Esophagus (tissue), 2 donors: ENCODE results near the gene RIT2. TPM values are rescaled to one million over a fixed set of nuclear protein-coding genes. Genes with fewer than 3 reads are reported as not detected.

Source experiments
- H3K27ac ChIP-seq, 2 donors: one replicate each; pipeline ENCODE4 v1.5.1; 2013; ENCODE audit warnings: low read depth in 2 of 2, mild to moderate bottlenecking in 2 of 2, inconsistent platforms in 1 of 2, low read length in 1 of 2, moderate library complexity in 1 of 2
- H3K27me3 ChIP-seq, 2 donors: one replicate each; pipeline ENCODE4 v1.6.1; 2013; ENCODE audit warnings: low read length in 2 of 2, control low read depth in 1 of 2, mild to moderate bottlenecking in 1 of 2; ENCODE audit not compliant: insufficient read depth in 2 of 2, control insufficient read depth in 1 of 2
- H3K36me3 ChIP-seq, 2 donors: one replicate each; pipeline ENCODE4 v1.6.1; 2013; ENCODE audit warnings: low read length in 1 of 2; ENCODE audit not compliant: control insufficient read depth in 2 of 2, insufficient read depth in 2 of 2
- H3K4me1 ChIP-seq, 2 donors: one replicate each; pipeline ENCODE4 v1.6.1; 2013; ENCODE audit warnings: low read length in 1 of 2; ENCODE audit not compliant: control insufficient read depth in 2 of 2, insufficient read depth in 2 of 2
- H3K4me3 ChIP-seq, 2 donors: one replicate each; pipeline ENCODE4 v1.5.1; 2013; ENCODE audit warnings: low read length in 2 of 2, mild to moderate bottlenecking in 2 of 2, low read depth in 1 of 2, moderate library complexity in 1 of 2
- H3K9me3 ChIP-seq, 2 donors: one replicate each; pipeline ENCODE4 v1.6.1; 2013; ENCODE audit warnings: mild to moderate bottlenecking in 2 of 2, low read depth in 1 of 2, low read length in 1 of 2, moderate library complexity in 1 of 2; ENCODE audit not compliant: control insufficient read depth in 2 of 2, insufficient read depth in 1 of 2
- WGBS, 2 donors: extraction: QIAGEN DNeasy Blood & Tissue Kit; methylation state at CpG; one replicate each; pipeline ENCODE4 v1.1.7; 2013; 5-methylcytosine and 5-hydroxymethylcytosine counted together
- polyA plus RNA-seq, 2 donors: library from polyadenylated mRNA; stranded (reverse); fragments of 200-250 nt; gene quantifications; one replicate each; pipeline ENCODE4 v1.2.3, GENCODE V29; 2013
- donor health status: healthy with polysubstance abuse.
- donor health status: Bipolar disorder and iron deficiency.

RIT2 gene
- polyA plus RNA-seq, 2 donors, result not detected

- 77 to 82% methylated on average over 21 of the region's 21 CpGs for WGBS, 2 donors
- H3K4me1 ChIP-seq, result no peaks in the 10 kb centered on the region
These were observed 23.9 kb upstream of the RIT2 start for GRCh38 chr18:43139288-43139946.

GRCh38 chr18:43134876-43135275 is 19.4 kb upstream of the RIT2 start:
- Histone ChIP-seq H3K27ac (no peak overlapping the region), H3K4me1 (no peaks in the 10 kb centered on the region), H3K27me3 (no peaks in the 10 kb centered on the region), H3K4me3 (no peak overlapping the region), H3K9me3 (peaks cover 0 to 2% of the 10 kb centered on the region in 2 donors), H3K36me3 (no peaks in the 10 kb centered on the region)
- 51 to 60% methylated on average over 1 of the region's 1 CpG for WGBS, 2 donors

More at GRCh38 chr18:43139288-43139946, 23.9 kb upstream of the RIT2 start:
- no peak overlapping the region for H3K27ac ChIP-seq
- no peaks in the 10 kb centered on the region for H3K27me3 ChIP-seq
- no peak overlapping the region for H3K4me3 ChIP-seq
- H3K9me3 ChIP-seq, result peaks cover 0 to 2% of the 10 kb centered on the region in 2 donors
- no peaks in the 10 kb centered on the region for H3K36me3 ChIP-seq

- no peak overlapping the region for H3K4me3 ChIP-seq
- H3K4me1 ChIP-seq, result no peaks in the 10 kb centered on the region
- H3K9me3 ChIP-seq, result no peaks in the 10 kb centered on the region
- H3K36me3 ChIP-seq, result no peaks in the 10 kb centered on the region
- no peaks in the 10 kb centered on the region for H3K27me3 ChIP-seq
- no peak overlapping the region for H3K27ac ChIP-seq
- WGBS, 2 donors, result 55 to 57% methylated on average over 5 of the region's 5 CpGs
These were observed 15.3 kb upstream of the RIT2 start for GRCh38 chr18:43130716-43131260.

GRCh38 chr18:43129946-43130524 is 14.6 kb upstream of the RIT2 start:
- Histone ChIP-seq H3K27me3 (no peaks in the 10 kb centered on the region), H3K27ac (no peak overlapping the region), H3K36me3 (no peaks in the 10 kb centered on the region), H3K9me3 (no peaks in the 10 kb centered on the region), H3K4me3 (no peak overlapping the region), H3K4me1 (no peaks in the 10 kb centered on the region)
- 60 to 65% methylated on average over 5 of the region's 5 CpGs for WGBS, 2 donors

GRCh38 chr18:43125471-43125870 is 10.0 kb upstream of the RIT2 start:
- Histone ChIP-seq H3K27me3 (no peaks in the 10 kb centered on the region), H3K4me1 (no peaks in the 10 kb centered on the region), H3K36me3 (no peaks in the 10 kb centered on the region), H3K4me3 (no peak overlapping the region), H3K27ac (no peak overlapping the region), H3K9me3 (no peaks in the 10 kb centered on the region)
- 77 to 81% methylated on average over 3 of the region's 3 CpGs for WGBS, 2 donors

- no peaks in the 10 kb centered on the region for H3K36me3 ChIP-seq
- H3K4me1 ChIP-seq, result no peaks in the 10 kb centered on the region
- no peaks in the 10 kb centered on the region for H3K27me3 ChIP-seq
- H3K27ac ChIP-seq, result no peak overlapping the region
- no peak overlapping the region for H3K4me3 ChIP-seq
- no peaks in the 10 kb centered on the region for H3K9me3 ChIP-seq
These were observed 7.5 kb upstream of the RIT2 start for GRCh38 chr18:43122955-43123354.

GRCh38 chr18:43116699-43117294 is 1.3 kb upstream of the RIT2 start:
- Histone ChIP-seq H3K36me3 (no peaks in the 10 kb centered on the region), H3K27ac (no peak overlapping the region), H3K4me3 (no peak overlapping the region), H3K9me3 (no peaks in the 10 kb centered on the region), H3K4me1 (no peaks in the 10 kb centered on the region), H3K27me3 (no peaks in the 10 kb centered on the region)
- 50 to 57% methylated on average over 2 of the region's 2 CpGs for WGBS, 2 donors

- WGBS, 2 donors, result 63 to 75% methylated on average over 2 of the region's 2 CpGs
These were observed 2.1 kb downstream of the RIT2 start for GRCh38 chr18:43113220-43113895.

GRCh38 chr18:43108882-43109281 is 6.6 kb downstream of the RIT2 start:
- Histone ChIP-seq H3K27ac (no peak overlapping the region), H3K9me3 (peaks cover 0 to 2% of the 10 kb centered on the region in 2 donors), H3K27me3 (no peaks in the 10 kb centered on the region), H3K4me3 (no peak overlapping the region), H3K36me3 (no peaks in the 10 kb centered on the region), H3K4me1 (no peaks in the 10 kb centered on the region)
- WGBS, 2 donors, result 40 to 44% methylated on average over 4 of the region's 4 CpGs

More at GRCh38 chr18:43113220-43113895, 2.1 kb downstream of the RIT2 start:
- Histone ChIP-seq H3K27ac (no peak overlapping the region), H3K4me3 (no peak overlapping the region), H3K27me3 (no peaks in the 10 kb centered on the region), H3K36me3 (no peaks in the 10 kb centered on the region), H3K4me1 (no peaks in the 10 kb centered on the region), H3K9me3 (no peaks in the 10 kb centered on the region)
